ACC112 (cell line): Measurements from ENCODE around the gene RAD18.
A peak's percentile ranks its signal among the peaks of the same experiment; 100 is the strongest.

ENCODE experiments used
- H2AFZ ChIP-seq: fragments of 200-600 bp; sonication (generic); one replicate; pipeline ENCODE4 v1.6.0; 2017; ENCODE audit warnings: antibody characterized with exemption, low read length; ENCODE audit not compliant: unreplicated experiment
- H3K27ac ChIP-seq: fragments of 200-600 bp; sonication (generic); 2 replicates; pipeline ENCODE4 v1.5.1; 2014; ENCODE audit warnings: low read depth, mild to moderate bottlenecking, antibody characterized with exemption, low read length, moderate library complexity
- H3K27me3 ChIP-seq: fragments of 200-600 bp; sonication (generic); 2 replicates; pipeline ENCODE4 v1.6.1; 2014; ENCODE audit warnings: mild to moderate bottlenecking, antibody characterized with exemption, low read length, moderate library complexity, mixed read lengths; ENCODE audit not compliant: insufficient read depth
- H3K36me3 ChIP-seq: fragments of 200-600 bp; sonication (generic); 2 replicates; pipeline ENCODE4 v1.6.1; 2016; ENCODE audit warnings: mild to moderate bottlenecking, antibody characterized with exemption, low read length, moderate library complexity, mixed read lengths; ENCODE audit not compliant: insufficient read depth
- H3K4me1 ChIP-seq: fragments of 200-600 bp; sonication (generic); one replicate; pipeline ENCODE4 v1.6.1; 2016; ENCODE audit warnings: low read length, mixed read lengths; ENCODE audit not compliant: insufficient read depth, unreplicated experiment, control insufficient read depth
- H3K4me3 ChIP-seq: fragments of 200-600 bp; sonication (generic); 2 replicates; pipeline ENCODE4 v1.5.1; 2014; ENCODE audit warnings: mild to moderate bottlenecking, low read depth, low read length
- H3K79me2 ChIP-seq: fragments of 200-600 bp; sonication (generic); one replicate; pipeline ENCODE4 v1.6.0; 2016; ENCODE audit warnings: low read length; ENCODE audit not compliant: control insufficient read depth, unreplicated experiment, insufficient read depth

RAD18 gene

GRCh38 chr3:8966150-8966819, 3.0 kb upstream of the RAD18 start:
- Histone ChIP-seq H3K79me2 (peaks cover 20% of the 10 kb centered on the region), H3K27ac (no peak overlapping the region), H3K4me1 (peaks cover 26% of the 10 kb centered on the region), H3K36me3 (no peaks in the 10 kb centered on the region), H2AFZ (no peak overlapping the region), H3K27me3 (peaks cover 19% of the 10 kb centered on the region), H3K4me3 (no peak overlapping the region)

GRCh38 chr3:8964436-8965370, 1.4 kb upstream of the RAD18 start:
- no peak overlapping the region for H3K4me3 ChIP-seq
- H3K36me3 ChIP-seq: no peaks in the 10 kb centered on the region
- H3K79me2 ChIP-seq: peaks cover 36% of the 10 kb centered on the region
- H3K4me1 ChIP-seq: peaks cover 34% of the 10 kb centered on the region
- H3K27ac ChIP-seq: peak overlapping the region; percentile 60
- H3K27me3 ChIP-seq: peaks cover 16% of the 10 kb centered on the region
- peak overlapping the region; percentile 84 for H2AFZ ChIP-seq

DNA sequence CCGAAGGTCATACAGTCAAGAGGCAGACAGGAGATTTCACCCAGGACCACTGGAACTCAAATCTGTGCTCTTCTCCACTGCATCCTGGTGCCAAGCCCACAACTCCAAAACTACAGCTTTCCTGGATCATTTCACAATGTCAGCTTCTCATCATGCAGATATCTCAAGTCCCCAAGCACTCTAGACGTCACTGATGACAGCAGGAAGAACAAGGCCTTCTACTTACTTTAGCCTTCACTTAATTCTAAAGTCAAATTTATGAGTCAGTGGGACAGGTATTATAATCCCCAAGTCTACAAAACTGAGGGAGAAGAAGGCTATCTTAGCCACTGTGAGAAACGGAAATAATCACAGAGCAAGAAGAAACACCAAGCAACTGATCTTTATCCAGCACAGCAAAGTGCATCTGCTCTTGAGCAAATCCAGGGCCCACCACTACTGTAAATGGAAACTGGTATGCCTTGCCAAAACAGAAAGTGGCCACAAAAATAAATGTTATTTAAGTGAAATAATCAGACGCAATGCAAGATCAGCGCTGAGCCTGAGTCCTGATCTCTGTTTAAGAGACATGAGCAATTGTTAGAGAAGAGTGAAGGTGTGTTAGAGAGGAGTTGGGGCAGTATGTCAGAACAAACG, 928 bp downstream of the RAD18 start:
- no peak overlapping the region for H2AFZ ChIP-seq
- H3K27me3 ChIP-seq: no peaks in the 10 kb centered on the region
- H3K4me3 ChIP-seq: peak overlapping the region; percentile 89
- H3K27ac ChIP-seq: peak overlapping the region; percentile 21
- peaks cover 34% of the 10 kb centered on the region for H3K4me1 ChIP-seq
- H3K79me2 ChIP-seq: peaks cover 58% of the 10 kb centered on the region
- 0 out of 2 replicates have a peak, but pooled peaks cover 7% of the 10 kb centered on the region for H3K36me3 ChIP-seq

DNA sequence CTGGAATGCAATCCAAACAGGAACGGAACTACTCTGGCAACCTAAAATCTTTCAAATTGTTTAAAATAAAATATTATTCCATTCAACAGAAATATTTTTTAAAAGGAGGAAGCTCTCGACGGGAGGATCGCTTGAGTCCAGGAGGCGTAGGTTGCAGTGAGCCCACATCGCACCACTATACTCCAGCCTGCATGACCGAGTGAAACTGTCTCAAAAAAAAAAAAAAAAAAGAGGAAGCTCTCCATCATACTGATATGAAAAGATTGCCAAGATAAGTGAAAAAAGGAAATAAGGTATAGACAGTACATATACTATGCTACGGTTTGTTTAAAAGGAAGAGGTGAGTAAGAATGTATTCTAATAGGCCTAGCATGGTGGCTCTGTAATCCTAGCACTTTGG, 3.6 kb downstream of the RAD18 start:
- 0 out of 2 replicates have a peak, but pooled peaks cover 10% of the 10 kb centered on the region for H3K36me3 ChIP-seq
- peaks cover 25% of the 10 kb centered on the region for H3K4me1 ChIP-seq
- no peak overlapping the region for H2AFZ ChIP-seq
- H3K27ac ChIP-seq: no peak overlapping the region
- H3K79me2 ChIP-seq: peaks cover 83% of the 10 kb centered on the region
- H3K27me3 ChIP-seq: no peaks in the 10 kb centered on the region
- no peak overlapping the region for H3K4me3 ChIP-seq

- Histone ChIP-seq H2AFZ (no peak overlapping the region), H3K4me3 (no peak overlapping the region), H3K27me3 (no peaks in the 10 kb centered on the region), H3K4me1 (no peaks in the 10 kb centered on the region), H3K79me2 (peaks cover 91% of the 10 kb centered on the region), H3K27ac (no peak overlapping the region), H3K36me3 (0 out of 2 replicates have a peak, but pooled peaks cover 10% of the 10 kb centered on the region)
Observed at GRCh38 chr3:8954938-8955763, 8.1 kb downstream of the RAD18 start.

- H3K27ac ChIP-seq: no peak overlapping the region
- no peaks in the 10 kb centered on the region for H3K27me3 ChIP-seq
- H3K36me3 ChIP-seq: 0 out of 2 replicates have a peak, but pooled peaks cover 4% of the 10 kb centered on the region
- H3K4me1 ChIP-seq: no peaks in the 10 kb centered on the region
- H3K79me2 ChIP-seq: peaks cover 88% of the 10 kb centered on the region
- no peak overlapping the region for H2AFZ ChIP-seq
- H3K4me3 ChIP-seq: no peak overlapping the region
Observed at GRCh38 chr3:8953313-8953712, 10.0 kb downstream of the RAD18 start.

GRCh38 chr3:8952130-8952529, 11.1 kb downstream of the RAD18 start:
- Histone ChIP-seq H3K27me3 (no peaks in the 10 kb centered on the region), H3K4me3 (no peak overlapping the region), H3K27ac (no peak overlapping the region), H3K36me3 (peaks cover 3% of the 10 kb centered on the region; the same call in 1 of the 2 replicates), H3K4me1 (no peaks in the 10 kb centered on the region), H2AFZ (no peak overlapping the region), H3K79me2 (peaks cover 78% of the 10 kb centered on the region)

DNA sequence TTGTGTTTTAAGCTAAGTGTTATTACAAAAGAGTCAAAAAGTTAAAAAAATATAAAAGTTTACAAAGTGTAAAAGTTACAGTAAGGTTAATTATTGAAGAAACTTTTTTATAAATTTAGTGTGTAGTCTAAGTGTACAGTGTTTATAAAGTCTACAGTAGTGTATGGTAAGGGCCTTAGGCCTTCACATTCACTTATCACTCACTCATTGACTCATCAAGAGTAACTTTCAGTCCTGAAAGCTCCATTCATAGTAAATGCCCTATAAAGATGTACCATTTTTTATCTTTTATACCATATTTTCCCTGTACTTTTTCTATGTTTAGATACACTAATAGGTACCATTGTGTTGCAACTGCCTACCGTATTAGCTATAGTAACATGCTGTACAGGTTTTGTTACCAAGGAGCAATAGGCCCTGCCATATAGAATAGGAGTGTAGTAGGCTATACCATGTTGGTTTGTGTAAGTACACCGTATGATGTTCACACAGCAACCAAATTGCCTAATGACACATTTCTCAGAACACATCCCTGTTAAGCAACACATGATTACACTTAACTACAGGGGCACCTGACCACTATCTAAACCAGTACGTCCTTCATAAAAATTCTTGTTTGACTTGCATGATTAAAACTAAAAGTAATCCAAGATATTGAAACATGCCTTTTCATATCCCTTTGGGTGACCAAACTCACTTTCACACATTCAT, 17.2 kb downstream of the RAD18 start:
- no peaks in the 10 kb centered on the region for H3K4me1 ChIP-seq

DNA sequence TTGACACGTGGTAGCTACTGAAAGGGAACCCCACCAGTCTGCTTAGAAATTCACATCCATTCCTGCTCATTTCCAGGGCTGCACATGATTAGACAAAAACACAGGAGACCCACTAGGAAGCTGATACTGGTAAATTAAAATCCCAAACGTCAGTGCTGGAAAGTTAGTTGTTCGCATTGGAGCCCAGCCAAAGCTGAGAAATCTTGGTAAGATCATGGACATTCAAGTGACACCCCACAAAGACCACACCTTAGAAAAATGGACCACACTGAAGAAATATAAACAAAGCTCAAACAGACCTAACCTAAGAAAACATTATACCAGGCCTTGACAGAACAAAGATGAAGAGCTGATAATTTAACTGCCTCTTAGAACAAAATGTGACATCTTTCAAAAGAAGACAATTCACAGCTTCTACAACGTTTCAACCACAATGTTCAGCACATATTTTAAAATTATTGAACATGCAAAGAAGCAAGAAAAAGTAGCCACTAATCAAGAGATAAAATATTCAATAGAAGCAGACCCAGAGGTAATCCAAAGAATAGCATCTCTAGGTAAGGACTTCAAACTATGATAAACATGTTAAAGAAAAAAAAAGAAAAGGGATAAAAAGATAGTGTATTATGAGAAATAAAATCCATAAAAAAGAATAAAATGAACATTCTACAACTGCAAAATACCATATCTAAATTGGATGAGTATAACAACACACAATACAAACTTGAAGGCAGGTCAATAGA, 20.4 kb downstream of the RAD18 start:
- Histone ChIP-seq H3K79me2 (peaks cover 9% of the 10 kb centered on the region), H2AFZ (no peak overlapping the region), H3K27me3 (no peaks in the 10 kb centered on the region), H3K36me3 (peaks cover 40% of the 10 kb centered on the region), H3K27ac (no peak overlapping the region), H3K4me1 (peaks cover 9% of the 10 kb centered on the region), H3K4me3 (no peak overlapping the region)

More for the DNA sequence above, 17.2 kb downstream of the RAD18 start:
- peaks cover 40% of the 10 kb centered on the region for H3K36me3 ChIP-seq
- no peak overlapping the region for H2AFZ ChIP-seq
- H3K4me3 ChIP-seq: no peak overlapping the region
- H3K27ac ChIP-seq: no peak overlapping the region
- H3K27me3 ChIP-seq: no peaks in the 10 kb centered on the region
- H3K79me2 ChIP-seq: peaks cover 35% of the 10 kb centered on the region
